Skin of body (tissue), 2 donors: Measurements from ENCODE around the gene XAB2. TPM values are rescaled to one million over a fixed set of nuclear protein-coding genes. Genes with fewer than 3 reads are reported as not detected.
"Not testable (repeated sequence)": the region's sequence is repeated elsewhere in the genome, so short reads cannot be mapped to it uniquely, and the experiment has no call there.

Source experiments
- DNase-seq: peaks from one replicate; lab custom pipeline; 2025; lab: John Stamatoyannopoulos, UW
- total RNA-seq: library from RNA; depleted of rRNA; stranded (reverse); fragments of >200 nt; gene quantifications from one replicate; pipeline ENCODE4 v1.2.3, GENCODE V29; 2014

XAB2 gene
- total RNA-seq, 1 donor from 2014 or later, result 21.9 TPM

DNA sequence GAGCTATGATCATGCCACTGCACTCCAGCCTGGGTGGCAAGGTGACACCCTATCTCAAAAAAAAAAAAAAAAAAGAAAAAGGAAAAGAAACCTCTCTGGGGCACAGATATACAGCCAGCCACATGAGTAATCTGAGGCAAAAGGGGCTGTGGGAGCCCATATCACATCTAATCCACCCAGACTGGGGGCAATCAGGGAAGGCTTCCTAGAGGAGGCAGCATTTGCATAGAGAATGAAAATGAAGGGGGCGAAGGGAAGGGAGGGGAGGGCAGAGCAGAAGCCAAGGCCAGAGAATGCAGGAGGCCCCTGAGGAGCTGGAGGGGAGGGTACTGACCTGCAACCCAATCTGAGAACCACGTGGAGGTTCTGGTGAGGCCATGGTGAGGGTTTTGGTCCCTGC lies 20.8 kb upstream of the XAB2 start:
- no peak for DNase-seq

DNA sequence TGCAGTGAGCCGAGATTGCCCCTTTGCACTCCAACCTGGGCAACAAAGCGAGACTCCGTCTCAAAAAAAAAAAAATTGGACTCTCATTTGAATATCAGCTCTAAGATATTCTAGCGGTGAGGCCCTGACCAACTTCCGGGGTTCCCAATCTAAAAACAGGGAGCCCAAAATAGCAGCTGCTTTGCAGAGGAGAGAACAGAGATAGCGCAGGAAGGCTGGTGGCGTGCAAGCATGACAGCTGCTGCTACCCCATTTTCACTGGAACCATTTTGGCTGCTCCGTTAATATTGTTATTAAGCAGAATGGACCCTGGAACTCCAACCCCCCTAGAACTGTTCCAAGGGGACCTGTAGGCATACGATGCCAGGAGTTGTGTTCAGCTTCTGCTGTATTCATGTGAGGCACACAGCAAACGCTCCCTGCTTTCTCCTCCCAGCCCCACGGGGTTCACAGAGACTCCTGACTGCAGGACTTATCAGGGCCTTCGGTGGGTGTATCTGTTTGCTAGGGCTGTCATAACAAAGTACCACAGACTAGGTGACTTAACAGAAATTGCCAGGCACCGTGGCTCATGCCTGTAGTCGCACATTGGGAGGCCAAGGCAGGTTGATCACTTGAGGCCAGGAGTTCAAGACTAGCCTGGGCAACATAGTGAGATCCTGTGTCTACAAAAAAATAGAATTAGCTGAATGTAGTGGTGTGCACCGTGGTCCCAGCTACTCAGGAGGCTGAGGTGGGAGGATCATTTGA lies 19.1 kb upstream of the XAB2 start:
- DNase-seq, result no peak

DNA sequence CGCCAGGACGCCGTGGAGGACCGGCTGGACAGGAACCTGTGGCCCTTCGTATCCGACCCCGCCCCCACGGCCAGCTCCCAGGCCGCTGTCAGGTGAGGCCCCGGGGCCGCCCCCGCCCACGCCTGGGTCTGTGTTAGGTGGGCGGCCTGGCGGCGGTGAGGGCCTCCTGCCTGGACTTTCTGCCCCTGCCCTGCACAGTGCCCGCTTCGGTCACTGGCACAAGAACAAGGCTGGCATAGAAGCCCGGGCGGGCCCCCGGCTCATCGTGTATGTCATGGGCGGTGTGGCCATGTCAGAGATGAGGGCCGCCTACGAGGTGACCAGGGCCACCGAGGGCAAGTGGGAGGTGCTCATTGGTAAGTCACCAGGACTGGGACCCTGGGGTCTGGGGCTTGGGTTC lies 17.8 kb upstream of the XAB2 start:
- no peak for DNase-seq

DNA sequence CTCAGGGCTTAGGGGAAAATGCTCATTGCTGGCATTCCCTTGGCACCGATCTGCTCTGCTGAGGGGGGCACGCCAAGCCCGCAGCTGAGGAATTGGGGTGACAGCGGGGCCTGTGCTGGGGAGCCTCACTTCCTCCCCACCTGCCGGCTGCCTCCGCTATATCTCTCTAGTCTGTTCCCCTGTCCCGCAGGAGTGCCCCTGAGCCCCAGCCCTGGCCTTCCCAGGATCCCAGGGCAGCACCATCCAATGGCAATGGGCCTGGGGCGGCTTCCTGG lies 17.0 kb upstream of the XAB2 start:
- DNase-seq, result no peak

DNA sequence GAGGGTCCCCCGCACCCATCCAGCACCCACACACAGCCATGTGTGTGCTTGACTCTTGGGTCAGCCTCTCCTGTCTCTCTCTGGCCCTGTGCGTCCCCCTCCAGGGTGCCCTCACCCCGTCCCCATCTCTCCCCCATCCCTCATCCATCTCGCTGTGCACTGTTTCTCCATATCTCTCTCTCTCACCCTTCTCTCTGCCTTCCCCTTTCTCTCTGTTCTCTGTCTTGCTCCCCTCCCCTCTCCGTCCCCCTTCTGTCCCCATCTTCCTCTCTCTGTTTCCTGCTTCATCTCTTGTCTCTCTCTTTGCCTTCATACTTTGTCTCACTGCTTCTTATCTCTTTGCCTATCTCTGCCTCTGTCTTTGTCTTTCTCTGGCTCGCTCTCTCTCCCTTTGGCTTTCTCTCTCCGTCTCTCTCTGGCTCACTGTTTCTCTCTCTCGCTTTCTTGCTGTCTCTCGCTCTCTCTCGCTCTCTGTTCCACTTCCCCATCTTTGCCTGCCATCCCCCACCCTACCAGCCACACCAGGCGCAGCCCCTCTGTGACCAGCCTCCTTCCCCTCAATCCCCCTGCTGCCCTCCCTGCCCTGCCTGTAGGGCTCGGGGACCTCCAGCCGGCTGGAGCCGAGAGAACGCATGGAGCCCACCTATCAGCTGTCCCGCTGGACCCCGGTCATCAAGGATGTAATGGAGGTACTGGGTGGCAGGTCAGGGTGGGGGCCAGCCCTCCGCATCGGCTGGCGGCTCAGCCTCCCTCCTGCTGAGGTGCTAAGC lies 16.5 kb upstream of the XAB2 start:
- no peak for DNase-seq

DNA sequence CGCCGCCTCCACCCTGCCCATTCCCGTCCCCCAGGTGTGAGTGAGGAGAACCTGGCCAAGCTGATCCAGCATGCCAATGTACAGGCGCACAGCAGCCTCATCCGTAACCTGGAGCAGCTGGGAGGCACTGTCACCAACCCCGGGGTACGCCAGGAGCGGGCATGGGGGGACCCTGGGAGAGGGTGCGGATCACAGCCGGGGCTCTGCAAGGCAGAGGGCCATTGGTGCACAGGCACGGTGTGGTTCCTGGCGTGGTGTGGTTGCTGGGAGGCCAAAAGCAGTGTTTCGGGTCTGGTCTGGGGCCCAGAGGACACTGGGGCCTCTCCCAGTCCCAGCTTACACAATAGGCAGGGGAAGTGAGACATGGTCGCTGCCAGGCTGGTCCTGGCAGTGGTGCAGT lies 15.8 kb upstream of the XAB2 start:
- no peak for DNase-seq

DNA sequence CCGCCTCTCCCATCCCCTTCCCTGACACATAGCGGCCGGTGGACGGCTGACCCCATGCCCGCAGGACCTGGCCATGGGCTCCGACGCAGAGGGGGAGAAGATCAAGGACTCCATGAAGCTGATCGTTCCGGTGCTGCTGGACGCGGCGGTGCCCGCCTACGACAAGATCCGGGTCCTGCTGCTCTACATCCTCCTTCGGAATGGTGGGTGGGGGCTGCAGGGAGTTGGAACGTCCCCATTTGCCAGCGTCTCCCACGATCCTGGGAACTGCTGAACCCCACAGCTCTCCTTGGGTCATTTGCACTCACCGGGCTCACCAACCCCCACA lies 15.2 kb upstream of the XAB2 start:
- DNase-seq, result no peak

DNA sequence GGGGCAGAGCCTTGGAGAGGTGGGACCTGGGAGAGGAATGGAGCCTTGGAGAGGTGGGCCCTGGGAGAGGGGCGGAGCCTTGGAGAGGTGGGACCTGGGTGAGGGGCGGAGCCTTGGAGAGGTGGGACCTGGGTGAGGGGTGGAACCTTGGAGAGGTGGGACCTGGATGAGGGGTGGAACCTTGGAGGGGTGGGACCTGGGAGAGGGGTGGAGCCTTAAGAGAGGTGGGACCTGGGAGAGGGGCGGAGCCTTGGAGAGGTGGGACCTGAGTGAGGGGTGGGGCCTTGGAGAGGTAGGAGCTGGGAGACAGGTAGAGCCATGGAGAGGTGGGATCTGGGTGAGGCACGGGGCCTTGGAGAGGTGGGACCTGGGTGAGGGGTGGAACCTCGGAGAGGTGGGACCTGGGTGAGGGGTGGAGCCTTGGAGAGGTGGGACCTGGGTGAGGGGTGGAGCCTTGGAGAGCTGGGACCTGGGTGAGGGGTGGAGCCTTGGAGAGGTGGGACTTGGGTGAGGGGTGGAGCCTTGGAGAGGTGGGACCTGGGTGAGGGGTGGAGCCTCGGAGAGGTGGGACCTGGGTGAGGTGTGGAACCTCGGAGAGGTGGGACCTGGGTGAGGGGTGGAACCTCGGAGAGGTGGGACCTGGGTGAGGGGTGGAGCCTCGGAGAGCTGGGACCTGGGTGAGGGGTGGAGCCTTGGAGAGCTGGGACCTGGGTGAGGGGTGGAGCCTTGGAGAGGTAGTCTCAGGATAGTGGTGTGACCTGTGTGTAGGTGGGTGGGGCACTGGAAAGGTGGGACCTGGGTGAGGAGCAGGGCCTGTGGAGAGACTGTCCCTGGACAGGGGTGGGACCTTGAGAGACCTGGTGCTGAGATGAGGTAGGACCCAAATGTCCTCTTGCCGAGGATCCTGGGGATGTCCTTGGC lies 14.5 kb upstream of the XAB2 start:
- DNase-seq, result not testable (repeated sequence)

DNA sequence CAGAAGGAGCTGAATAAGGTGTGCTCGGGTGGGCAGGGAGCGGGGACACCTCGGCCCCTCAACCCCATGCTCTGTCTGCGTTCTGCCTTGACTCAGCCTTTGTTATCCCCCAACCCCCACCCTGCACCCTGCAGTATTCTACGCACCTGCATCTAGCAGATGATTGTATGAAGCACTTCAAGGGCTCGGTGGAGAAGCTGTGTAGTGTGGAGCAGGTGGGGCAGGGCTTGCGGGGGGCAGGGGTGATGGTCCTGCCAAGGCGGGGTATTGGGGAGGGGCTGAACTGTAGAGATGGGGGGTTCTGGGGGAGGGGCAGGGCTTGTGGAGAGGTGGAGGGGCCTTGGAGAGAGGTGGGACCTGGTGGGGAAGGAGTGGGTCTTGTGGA lies 13.7 kb upstream of the XAB2 start:
- DNase-seq, result no peak

DNA sequence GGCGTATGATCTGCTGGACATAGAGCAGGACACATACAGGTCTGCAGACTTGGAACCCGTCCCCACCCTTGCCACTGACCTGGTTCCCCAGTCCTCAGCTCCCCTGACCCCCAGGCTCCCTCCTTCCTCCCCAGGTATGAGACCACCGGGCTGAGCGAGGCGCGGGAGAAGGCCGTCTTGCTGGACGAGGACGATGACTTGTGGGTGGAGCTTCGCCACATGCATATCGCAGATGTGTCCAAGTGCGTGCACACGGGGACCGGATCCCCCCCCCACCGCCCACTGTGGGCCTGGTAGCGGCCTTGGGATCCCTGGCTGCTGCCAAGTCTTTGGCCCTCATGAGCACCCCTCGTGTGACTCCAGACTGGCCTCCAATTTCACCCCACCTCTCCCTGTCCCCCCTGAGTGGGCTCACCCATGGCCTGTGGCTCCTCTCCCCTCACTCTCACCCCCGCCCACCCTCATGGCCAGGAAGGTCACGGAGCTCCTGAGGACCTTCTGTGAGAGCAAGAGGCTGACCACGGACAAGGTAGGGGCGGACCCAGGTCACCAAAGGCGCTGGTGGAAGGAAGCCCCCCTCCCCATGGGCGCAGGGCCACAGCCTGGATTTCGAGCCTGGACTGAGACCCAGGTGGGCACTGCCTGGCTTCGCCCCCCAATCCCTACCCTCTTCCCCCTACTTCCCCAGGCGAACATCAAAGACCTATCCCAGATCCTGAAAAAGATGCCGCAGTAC lies 13.1 kb upstream of the XAB2 start:
- DNase-seq, result no peak

DNA sequence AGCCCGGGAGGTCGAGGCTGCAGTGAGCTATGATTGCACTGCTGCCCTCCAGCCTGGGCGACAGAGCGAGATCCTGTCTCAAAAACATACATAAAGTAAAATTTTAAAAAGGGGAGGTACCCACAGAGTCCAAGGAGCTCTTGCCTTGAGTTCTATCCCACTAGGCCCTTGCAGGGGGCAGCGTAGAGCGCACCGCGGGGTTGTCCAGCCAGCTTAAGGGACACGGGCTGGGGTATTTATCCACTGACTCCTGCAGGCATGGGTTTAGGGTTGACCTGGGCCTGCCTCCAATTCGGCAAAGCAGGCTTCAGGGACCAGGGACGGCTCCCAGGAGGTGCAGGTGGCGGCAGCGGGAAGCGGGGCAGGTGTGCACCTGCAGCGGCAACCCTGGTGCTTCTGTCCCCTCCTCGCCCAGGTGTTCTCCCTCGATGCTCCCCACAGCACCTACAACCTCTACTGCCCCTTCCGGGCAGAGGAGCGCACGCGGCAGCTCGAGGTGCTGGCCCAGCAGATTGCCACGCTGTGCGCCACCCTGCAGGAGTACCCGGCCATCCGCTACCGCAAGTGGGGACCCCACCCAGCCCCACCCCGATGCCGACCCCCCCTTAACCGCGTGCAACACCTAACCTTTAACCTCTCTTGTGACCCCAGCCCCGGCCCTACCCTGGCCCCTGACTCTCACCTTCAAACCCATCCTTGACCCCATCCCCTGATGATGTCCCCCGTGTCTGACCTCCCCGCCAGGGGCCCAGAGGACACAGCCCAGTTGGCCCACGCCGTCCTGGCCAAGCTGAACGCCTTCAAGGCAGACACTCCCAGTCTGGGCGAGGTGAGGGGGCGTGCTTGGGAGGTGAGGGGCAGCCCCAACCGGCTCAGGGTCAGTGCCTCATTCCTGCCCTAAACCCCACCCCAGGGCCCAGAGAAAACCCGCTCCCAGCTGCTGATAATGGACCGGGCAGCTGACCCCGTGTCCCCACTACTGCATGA lies 12.2 kb upstream of the XAB2 start:
- no peak for DNase-seq

DNA sequence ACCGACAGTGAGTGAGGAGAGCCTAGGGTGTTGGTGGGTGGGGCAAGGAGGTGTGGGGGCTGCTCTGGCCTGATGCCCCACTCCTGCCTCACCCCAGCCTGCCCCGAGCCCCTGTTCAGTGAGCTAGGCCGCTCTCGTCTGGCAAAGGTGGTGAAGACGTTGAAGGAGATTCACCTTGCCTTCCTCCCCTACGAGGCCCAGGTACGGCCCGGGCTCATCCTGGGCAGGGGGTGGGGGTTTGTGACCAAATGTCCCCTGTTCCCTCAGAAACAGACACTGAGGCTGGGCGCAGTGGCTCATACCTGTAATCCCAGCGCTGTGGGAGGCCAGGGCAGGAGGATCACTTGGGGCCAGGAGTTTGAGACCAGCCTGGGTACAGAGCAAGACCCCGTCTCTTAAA lies 11.5 kb upstream of the XAB2 start:
- no peak for DNase-seq

DNA sequence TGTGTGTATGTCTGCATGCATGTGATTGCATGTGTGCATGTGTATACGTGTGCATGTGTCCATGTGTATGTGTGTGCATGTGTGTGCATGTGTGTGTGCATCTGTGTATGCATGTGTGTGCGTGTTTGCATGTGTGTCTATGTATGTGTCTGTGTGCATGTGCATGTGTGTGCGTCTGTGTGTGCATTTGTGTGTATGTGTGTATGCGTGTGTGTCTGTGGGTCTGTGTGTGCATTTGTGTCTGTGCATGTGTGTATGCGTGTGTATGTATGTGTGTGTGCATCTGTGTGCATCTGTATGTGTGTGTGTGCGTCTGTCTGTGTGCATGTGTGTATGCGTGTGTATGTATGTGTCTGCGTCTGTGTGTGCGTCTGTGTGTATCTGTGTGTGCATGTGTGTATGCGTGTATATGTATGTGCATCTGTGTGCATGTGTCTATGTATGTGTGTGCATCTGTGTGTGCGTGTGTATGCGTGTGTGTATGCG lies 10.6 kb upstream of the XAB2 start:
- no peak for DNase-seq

DNA sequence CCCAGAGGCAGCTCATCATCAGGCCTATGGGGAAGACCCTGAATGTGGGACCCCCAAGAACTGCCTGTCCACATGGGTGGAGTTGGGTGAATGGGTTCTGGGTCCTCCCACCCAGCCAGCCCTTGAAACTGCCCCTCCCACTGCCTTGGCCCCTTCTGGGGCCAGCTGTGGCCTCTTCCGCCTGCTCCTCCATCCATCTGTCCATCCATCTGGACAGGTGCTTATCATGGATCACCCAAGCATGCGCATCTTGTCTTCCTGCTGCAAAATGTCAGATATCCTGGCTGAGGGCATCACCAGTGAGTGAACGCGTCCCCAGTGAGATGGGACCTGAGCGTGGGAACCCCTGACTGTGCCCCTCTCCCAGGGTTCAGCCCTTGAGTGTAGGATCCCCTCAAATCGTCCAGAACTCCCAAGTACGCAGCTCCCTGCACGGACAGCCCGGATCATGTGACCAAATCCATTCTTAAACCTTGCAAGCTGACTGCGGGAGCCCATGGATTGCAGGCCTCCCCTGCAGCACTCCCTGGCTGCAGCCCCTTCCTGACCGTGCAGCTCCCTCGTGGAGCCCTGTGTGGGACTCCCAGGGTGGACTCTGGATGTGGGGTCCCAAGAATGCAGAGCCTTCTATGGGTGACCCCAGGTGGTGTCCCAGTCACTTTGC lies 9.6 kb upstream of the XAB2 start:
- DNase-seq, result no peak

DNA sequence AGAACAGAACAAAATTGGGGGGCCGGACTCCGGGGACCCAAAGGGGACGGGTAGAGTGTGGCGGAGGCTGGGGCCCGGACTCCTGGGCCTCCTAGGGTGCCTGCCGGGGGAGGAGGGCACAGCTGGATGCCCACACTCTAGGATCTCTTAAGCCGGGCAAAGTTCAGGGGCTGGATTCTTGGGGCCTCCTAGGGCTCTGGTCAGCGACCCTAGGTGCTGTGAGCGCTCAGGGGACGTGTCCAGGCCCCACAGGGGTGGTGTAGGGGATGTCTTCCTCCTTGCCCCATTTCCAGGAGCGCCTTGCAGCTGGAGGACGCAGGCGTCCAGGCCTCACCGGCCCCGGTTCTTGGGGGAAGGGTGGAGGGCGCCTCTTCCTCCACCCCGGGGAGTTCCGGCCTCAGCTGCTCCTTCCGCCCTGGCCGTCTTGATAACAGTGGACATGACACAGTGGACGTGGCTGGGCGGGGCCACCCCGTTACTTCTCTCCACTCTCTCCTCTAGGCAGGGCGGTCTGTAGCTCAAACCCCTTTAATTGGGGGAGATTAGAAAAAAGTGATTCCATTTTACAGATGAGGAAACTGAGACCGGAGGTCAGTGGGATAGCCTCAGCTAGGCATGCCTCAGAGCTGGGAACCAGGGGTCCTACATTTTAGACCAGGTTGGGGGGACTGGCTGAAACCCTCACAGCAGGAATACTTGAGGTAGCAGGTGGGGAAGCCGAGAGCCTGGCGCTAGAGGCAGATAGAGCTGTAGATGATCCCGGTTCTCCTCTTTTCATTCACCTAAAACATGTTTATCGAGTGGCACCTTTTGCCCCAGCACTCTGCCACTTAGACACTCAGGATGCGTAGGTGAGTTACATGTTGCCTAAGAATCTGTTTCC lies 8.3 kb upstream of the XAB2 start:
- no peak for DNase-seq

DNA sequence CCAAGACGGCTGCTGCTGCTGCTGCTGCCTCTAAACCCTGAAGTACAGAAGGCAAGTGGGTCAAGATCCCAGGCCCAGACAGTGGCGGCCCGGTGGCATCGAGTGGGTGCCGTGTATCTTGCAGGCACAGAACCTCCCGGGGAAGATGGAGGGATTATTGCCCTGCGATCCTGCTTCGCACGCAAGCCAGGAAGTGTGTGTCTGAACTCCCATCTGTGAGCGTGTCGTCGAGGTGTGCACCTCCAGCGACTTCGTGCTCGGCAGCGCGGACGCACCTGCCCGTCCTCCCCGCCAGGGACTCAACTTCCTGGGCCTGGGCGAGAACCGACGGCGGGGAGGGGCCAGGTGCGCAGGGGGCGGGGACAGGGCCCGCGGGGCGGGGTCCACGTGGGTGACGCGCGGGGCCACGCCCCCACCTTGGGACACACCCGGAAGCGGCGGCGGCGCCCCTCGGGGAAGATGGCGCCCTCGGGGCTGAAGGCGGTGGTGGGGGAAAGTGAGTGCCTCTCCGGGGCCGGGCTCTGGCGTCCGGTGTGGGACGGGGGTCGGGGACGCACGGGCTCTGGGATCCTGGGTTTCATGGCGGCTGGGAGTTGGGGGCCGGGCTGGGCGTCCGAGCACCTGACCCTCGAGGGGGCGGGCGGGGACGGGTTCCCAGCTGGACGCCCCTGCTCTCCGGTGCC lies 7.5 kb upstream of the XAB2 start, which contains the start of gene STXBP2:
STXBP2 (plus strand) TSS at position 420 of the 683 bp plus-strand sequence; CDS start at position 460, 40 bp downstream.
- DNase-seq, result no peak

DNA sequence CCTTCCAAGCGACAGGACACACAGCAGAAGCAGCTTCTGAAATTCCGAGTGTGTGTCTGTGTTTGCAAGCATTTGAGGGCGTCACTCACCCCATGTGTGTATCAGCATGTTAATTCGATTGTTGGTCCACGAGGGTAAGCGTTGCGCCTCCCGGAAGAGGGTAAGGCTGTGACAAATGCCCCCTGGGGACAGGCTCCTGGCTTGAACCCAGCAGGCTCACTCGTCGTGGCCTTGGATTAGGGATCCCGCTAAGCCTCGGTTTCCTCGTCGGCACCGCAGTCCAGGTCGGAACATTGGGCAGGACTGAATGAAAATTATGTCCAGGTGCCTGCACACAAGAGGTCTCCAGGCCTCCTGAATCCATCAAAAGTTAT lies 7.0 kb upstream of the XAB2 start:
- DNase-seq, result no peak

DNA sequence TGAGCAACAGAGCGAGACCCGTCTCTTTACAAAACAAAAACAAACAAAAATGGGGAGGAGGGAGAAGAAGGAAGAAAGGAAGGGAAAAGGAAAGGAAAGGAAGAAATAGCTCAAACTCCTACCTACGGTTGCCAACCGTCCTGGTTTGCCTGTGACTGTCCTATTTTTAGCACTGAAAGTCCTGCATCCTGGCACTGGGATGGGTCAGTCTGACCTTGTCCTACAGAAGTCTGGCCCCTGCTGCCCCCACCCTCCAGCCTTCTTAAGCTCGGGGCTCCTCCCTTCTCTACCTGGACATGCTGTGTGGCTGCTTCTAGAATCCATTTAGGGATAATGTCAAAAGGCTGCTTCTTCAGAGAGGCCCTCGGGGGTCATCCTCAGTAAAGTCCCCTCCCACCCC lies 6.3 kb upstream of the XAB2 start:
- no peak for DNase-seq
